Endothelial cell of umbilical vein (primary cell): Measurements from ENCODE around the gene RABEP2. TPM values are rescaled to one million over a fixed set of nuclear protein-coding genes. Genes with fewer than 3 reads are reported as not detected.

ENCODE experiments used
- BruUV-seq: library from RNA; stranded (reverse); fragments of 400-500 nt; replicated peaks from 2 replicates; lab custom pipeline; 2021; lab: Mats Ljungman, UMichigan
- CTCF ChIA-PET: fragments of 300-600, 350-600 bp; sonication (Branson Sonifier 250); formaldehyde crosslinking; loops from one replicate; lab custom pipeline; 2021; ENCODE audit warnings: antibody characterized with exemption, inconsistent platforms; lab: Charles Lee
- POLR2A ChIA-PET: fragments of 300-600, 350-600 bp; sonication (Branson Sonifier 250); formaldehyde crosslinking; loops from one replicate; lab custom pipeline; 2021; ENCODE audit warnings: antibody characterized with exemption, inconsistent platforms; lab: Charles Lee
- DNase-seq: peaks from one replicate; pipeline ENCODE4 v3.0.0-alpha.2; 2011; ENCODE audit warnings: low read depth, low spot score
- FAIRE-seq: peaks from 2 replicates; lab custom pipeline; 2011; peaks lifted over from hg19 to GRCh38; lab: Jason Lieb, UNC
- H2AFZ ChIP-seq: 2 replicates; pipeline ENCODE4 v1.6.0; 2012; ENCODE audit warnings: low read depth, low read length, control low read depth, inconsistent platforms
- H3K27ac ChIP-seq: 2 replicates; pipeline ENCODE4 v1.5.1; 2011; ENCODE audit warnings: low read depth, mild to moderate bottlenecking, control low read depth, low read length, moderate library complexity; ENCODE audit not compliant: insufficient read depth
- H3K27me3 ChIP-seq, 2 experiments: 2 replicates each; pipeline versions ENCODE4 v1.6.0 to v1.6.1; 2011; ENCODE audit warnings: low read length in 2 of 2, mixed read lengths in 1 of 2; ENCODE audit not compliant: control insufficient read depth in 2 of 2, insufficient read depth in 2 of 2
- H3K36me3 ChIP-seq, 2 experiments: 2 replicates in 1 of 2; 3 replicates in 1 of 2; pipeline ENCODE4 v1.5.1; 2011; ENCODE audit warnings: low read length in 2 of 2, mild to moderate bottlenecking in 1 of 2, moderate library complexity in 1 of 2; ENCODE audit not compliant: control insufficient read depth in 2 of 2, insufficient read depth in 2 of 2; ENCODE audit errors: extremely low read depth in 1 of 2
- H3K4me1 ChIP-seq: 3 replicates; pipeline ENCODE4 v1.5.1; 2011; ENCODE audit warnings: mild to moderate bottlenecking, low read length; ENCODE audit not compliant: control insufficient read depth, insufficient read depth; ENCODE audit errors: extremely low read depth
- H3K4me2 ChIP-seq: 2 replicates; pipeline ENCODE4 v1.6.1; 2011; ENCODE audit warnings: low read length, control low read depth, mixed read lengths; ENCODE audit not compliant: insufficient read depth
- H3K4me3 ChIP-seq, 3 experiments: fragments of 200-600 bp in 1 of 3; sonication (generic), shearing (Covaris generic) in 1 of 3; replicated peaks in 1 of 3; 2 replicates each; pipeline ENCODE4 v1.5.1; 2011 to 2016; ENCODE audit warnings: control low read depth in 3 of 3, low read length in 3 of 3, mild to moderate bottlenecking in 2 of 3, inconsistent platforms in 1 of 3, low read depth in 1 of 3, moderate library complexity in 1 of 3; ENCODE audit not compliant: insufficient read depth in 1 of 3
- H3K79me2 ChIP-seq: 2 replicates; pipeline ENCODE4 v1.6.0; 2012; ENCODE audit warnings: low read length, inconsistent platforms; ENCODE audit not compliant: control insufficient read depth, insufficient read depth
- H3K9ac ChIP-seq: replicated peaks from 2 replicates; pipeline ENCODE3; 2011; ENCODE audit warnings: low read length, control low read depth; ENCODE audit not compliant: insufficient read depth; ENCODE audit errors: extremely low read depth
- H3K9me1 ChIP-seq: replicated peaks from 3 replicates; pipeline ENCODE4 v1.6.0; 2011; ENCODE audit warnings: mild to moderate bottlenecking, low read length; ENCODE audit not compliant: control insufficient read depth, insufficient read depth; ENCODE audit errors: extremely low read depth
- H3K9me3 ChIP-seq: replicated peaks from 2 replicates; pipeline ENCODE4 v1.5.1; 2012; ENCODE audit warnings: low read length, inconsistent platforms; ENCODE audit not compliant: control insufficient read depth, insufficient read depth
- H4K20me1 ChIP-seq: replicated peaks from 2 replicates; pipeline ENCODE3; 2011; ENCODE audit warnings: mild to moderate bottlenecking, low read length; ENCODE audit not compliant: control insufficient read depth, insufficient read depth; ENCODE audit errors: extremely low read depth
- CTCF ChIP-seq, 2 donors: IDR thresholded peaks; 1 replicate in 1 of 2; 2 replicates in 1 of 2; pipeline ENCODE4 v1.5.1; 2011; ENCODE audit warnings: low read length in 2 of 2, mild to moderate bottlenecking in 2 of 2, moderate library complexity in 2 of 2, control low read depth in 1 of 2, inconsistent platforms in 1 of 2, low read depth in 1 of 2; ENCODE audit not compliant: insufficient read depth in 1 of 2; ENCODE audit errors: extremely low read depth in 1 of 2
- EZH2 ChIP-seq: IDR thresholded peaks from 2 replicates; pipeline ENCODE4 v1.6.1; 2012; ENCODE audit warnings: borderline replicate concordance, low read depth, mild to moderate bottlenecking, moderate library complexity, low read length, inconsistent platforms; ENCODE audit not compliant: severe bottlenecking
- FOS ChIP-seq: IDR thresholded peaks from 2 replicates; pipeline ENCODE4 v1.6.1; 2011; ENCODE audit warnings: mild to moderate bottlenecking, low read length, moderate library complexity, borderline replicate concordance; ENCODE audit not compliant: insufficient read depth
- GATA2 ChIP-seq: IDR thresholded peaks from 2 replicates; pipeline ENCODE4 v1.7.0; 2011; ENCODE audit warnings: low read depth, mild to moderate bottlenecking, moderate library complexity, mixed read lengths, low read length; ENCODE audit not compliant: insufficient read length, insufficient read depth
- JUN ChIP-seq: IDR thresholded peaks from 2 replicates; pipeline ENCODE4 v1.6.1; 2011; ENCODE audit warnings: borderline replicate concordance, low read depth; ENCODE audit not compliant: insufficient read length, insufficient read depth
- MAX ChIP-seq: IDR thresholded peaks from 2 replicates; pipeline ENCODE4 v1.6.1; 2011; ENCODE audit not compliant: insufficient read depth, insufficient read length
- MYC ChIP-seq: IDR thresholded peaks from one replicate; pipeline ENCODE4 v1.6.1; 2011; ENCODE audit warnings: mild to moderate bottlenecking, low read depth, low read length
- POLR2A ChIP-seq: IDR thresholded peaks from 2 replicates; pipeline ENCODE4 v1.6.1; 2012; ENCODE audit warnings: low read depth, mild to moderate bottlenecking, control low read depth, low read length
- POLR2AphosphoS5 ChIP-seq: IDR thresholded peaks from 2 replicates; pipeline ENCODE4 v1.6.1; 2012; ENCODE audit warnings: low read depth, mild to moderate bottlenecking, control low read depth, low read length, moderate library complexity; ENCODE audit not compliant: insufficient read depth
- dilution Hi-C: fragments of 300-500 bp; cut with MboI; formaldehyde crosslinking; loops from one replicate; pipeline ENCODE4 v1.15.0; 2019; ENCODE audit warnings: low sequenced_read_pairs; ENCODE audit not compliant: extremely low pct_ligation_motif_present
- intact Hi-C: fragments of 100-400 bp; cut with micrococcal nuclease; formaldehyde crosslinking; loops from one replicate; pipeline ENCODE4 v1.10.0; 2022
- polyA plus RNA-seq, 4 experiments: library from polyadenylated mRNA; depleted of rRNA in 3 of 4; stranded (reverse) in 3 of 4; unstranded in 1 of 4; fragments of >200 nt; gene quantifications; 2 replicates each; pipeline versions ENCODE4 v1.2.1 to v1.2.3, GENCODE V29; 2011 to 2012; ENCODE audit warnings: missing spikeins in 1 of 4
- total RNA-seq: library from RNA; stranded (reverse); gene quantifications from 2 replicates; pipeline ENCODE4 v1.2.3, GENCODE V29; 2021

Gene RABEP2
- total and polyA plus RNA-seq, 2 donors (not counting 3 experiments of a cell fraction or from before 2014, with no cell fraction given), result 25.9 to 37.4 TPM

GRCh38 chr16:28974437-28975157 is 49.6 kb upstream of the RABEP2 start, which contains the start of gene SPNS1:
TSS of gene SPNS1 (plus strand) at chr16:28974778. CDS start at chr16:28975152, 374 bp downstream.
- Histone ChIP-seq H3K4me2 (peak within 1 kb of the TSS; percentile 93), H2AFZ (peak within 1 kb of the TSS; percentile 80), H3K9me1 (no peaks in the 10 kb centered on the region), H3K4me3 (peak within 1 kb of the TSS; percentile 68 to 100 (median 84)), H4K20me1 (no peaks in the 10 kb centered on the region), H3K27ac (peak within 1 kb of the TSS; percentile 91), H3K9ac (peak within 1 kb of the TSS; percentile 99), H3K9me3 (no peaks in the 10 kb centered on the region), H3K36me3 (peaks cover 0 to 9% of the 10 kb centered on the region in 2 experiments), H3K4me1 (peaks cover 7% of the 10 kb centered on the region), H3K79me2 (peaks cover 15% of the 10 kb centered on the region), H3K27me3 (no peaks in the 10 kb centered on the region)
- BruUV-seq, result TSS peak; percentile 34
- intact Hi-C loops, result loop anchor here (2.0 kb wide), 1 partner anchor 24 kb away; the partner anchor contains the start of gene NFATC2IP
- peak; percentile 96 for FAIRE-seq
- ChIA-PET POLR2A (interaction anchor here (1.2 kb wide), 1 partner anchor 9 kb away, joined by 3 read pairs; no protein-coding TSS in a partner anchor), CTCF (interaction anchor here (0.6 to 1.3 kb wide), 11 partner anchors 11 to 717 kb away, joined by 3 to 7 read pairs (median 3); partner anchors contain the start of genes ATXN2L, RABEP2 and TUFM)
- dilution Hi-C loops, result no loop called here
- TF ChIP-seq POLR2A (peak; percentile 89), EZH2 (no peak), CTCF (IDR thresholded peaks at IDR 0.05; ENCODE audit: extremely low read depth in 1 of 2, insufficient read depth in 1 of 2, low read depth in 1 of 2, low read length in 2 of 2) (no peak), MYC (no peak), GATA2 (no peak), FOS (no peak), JUN (no peak), MAX (peak; percentile 99), POLR2AphosphoS5 (peak; percentile 91)
- DNase-seq, result peak; percentile 96
